HG03045 (cell line): Measurements from ENCODE around the gene LY86.

ENCODE experiments used
- ATAC-seq: cut with Tn5 transposase; IDR thresholded peaks from one replicate; pipeline ENCODE4 v1.9.1; 2021; ENCODE audit warnings: mild to moderate bottlenecking, moderate library complexity; ENCODE audit not compliant: unreplicated experiment

The LY86 gene

DNA sequence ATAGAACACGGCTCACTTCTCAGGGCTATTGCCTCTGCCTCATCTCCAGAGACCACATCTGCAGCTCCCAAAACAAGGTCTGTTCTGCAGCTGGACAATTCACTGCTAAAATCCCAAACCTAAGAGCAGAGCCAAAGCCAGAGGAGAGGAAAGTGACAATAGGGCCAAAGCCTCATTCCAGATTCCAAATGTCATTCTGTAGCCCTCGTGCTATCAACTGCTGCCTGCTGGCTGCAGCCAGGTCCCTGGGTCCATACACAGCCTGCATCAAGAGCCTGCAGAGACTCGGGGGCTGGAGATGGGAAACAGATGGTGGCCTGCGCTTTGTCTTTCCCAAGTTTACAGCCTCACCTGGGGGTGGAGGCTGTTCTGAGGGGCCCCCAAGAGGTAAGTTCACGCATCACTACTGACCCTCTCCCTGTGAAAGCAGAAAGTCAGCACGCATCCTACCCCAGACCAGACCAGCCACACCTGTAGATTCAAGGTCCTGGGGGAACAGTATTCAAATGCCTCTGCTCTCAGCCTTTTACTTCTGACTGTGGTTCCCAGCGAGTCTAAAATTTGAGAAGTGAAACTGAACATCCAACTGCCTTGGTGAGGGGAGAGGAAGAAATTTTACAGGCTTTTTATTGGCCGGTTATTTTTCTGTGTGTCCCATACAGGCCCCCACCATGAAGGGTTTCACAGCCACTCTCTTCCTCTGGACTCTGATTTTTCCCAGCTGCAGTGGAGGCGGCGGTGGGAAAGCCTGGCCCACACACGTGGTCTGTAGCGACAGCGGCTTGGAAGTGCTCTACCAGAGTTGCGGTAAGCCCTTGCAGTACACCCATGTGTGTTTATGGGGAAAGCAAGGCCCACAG is at the start of gene LY86:
TSS of gene LY86 (plus strand) at position 657 of the 860 bp plus-strand sequence. CDS start at position 672, 15 bp downstream.
- ATAC-seq: peak; percentile 55

DNA sequence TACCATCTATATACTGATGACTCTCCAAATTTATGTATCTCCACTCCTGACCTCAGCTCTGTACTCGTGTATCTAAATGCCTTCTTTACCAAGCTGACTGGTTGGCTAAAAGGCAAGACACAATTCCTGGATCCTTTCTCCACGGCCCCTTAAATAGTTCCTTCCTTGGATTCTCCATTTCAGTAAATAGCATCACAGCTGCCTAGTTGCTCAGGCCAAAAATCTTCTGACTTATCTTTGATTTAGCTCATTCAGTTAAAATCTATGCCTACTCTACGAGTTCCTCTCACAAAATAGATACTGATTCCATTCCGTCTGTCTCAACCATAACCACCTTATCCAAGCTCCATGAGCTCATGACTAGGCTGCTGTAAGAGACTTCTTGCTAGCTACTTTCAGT is 49.5 kb upstream of the LY86 start:
- ATAC-seq: no peak

DNA sequence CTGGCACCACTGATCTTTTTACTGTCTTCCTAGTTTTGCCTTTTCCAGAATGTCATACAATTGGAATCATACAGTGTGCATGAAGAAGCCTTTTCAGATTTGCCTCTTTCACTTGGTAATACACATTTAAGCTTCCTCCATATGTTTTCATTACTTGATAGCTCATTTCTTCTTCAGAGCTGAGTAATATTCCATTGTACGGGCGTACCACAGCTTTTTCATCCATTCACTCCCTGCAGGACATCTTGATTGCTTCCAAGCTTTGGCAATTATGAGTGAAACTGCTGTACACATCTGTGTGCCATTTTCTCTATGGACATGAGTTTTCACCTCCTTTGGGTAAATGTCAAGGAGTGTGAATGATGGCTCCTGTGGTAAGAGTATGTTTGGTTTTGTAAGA is 46.2 kb upstream of the LY86 start:
- ATAC-seq: no peak

DNA sequence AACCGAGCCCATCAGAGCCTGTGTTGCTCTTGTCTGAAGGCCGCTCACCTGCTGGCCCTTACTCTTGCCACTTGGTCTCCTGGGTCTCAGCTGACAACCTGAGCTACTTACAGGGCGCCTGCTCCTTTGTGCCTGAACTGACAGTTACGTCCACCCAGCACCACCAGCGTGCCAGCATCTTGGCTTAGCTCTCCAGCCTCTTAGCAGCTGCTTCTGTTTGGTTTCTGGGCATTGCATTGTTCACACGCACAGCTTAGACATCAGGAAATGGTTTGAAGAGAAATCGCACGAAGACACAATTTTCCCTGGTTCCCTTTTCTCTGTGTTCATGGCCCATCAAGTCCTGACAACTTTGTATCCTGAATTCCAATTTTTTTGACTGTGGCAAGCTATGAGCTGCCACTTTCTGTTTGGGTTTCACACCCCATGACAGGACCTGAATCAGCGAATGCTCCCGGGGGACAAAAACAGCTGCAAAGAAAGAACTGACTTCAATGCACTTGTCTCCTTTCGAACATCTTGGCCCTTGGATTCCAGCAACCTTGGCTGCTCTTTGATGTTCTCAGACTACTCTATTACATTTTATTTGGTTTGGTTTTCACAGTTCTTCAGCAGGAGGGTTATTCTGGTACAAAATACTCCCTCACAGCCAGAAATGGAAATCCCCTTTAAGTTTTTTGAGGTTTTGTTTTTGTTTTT is 45.2 kb upstream of the LY86 start:
- no peak for ATAC-seq

DNA sequence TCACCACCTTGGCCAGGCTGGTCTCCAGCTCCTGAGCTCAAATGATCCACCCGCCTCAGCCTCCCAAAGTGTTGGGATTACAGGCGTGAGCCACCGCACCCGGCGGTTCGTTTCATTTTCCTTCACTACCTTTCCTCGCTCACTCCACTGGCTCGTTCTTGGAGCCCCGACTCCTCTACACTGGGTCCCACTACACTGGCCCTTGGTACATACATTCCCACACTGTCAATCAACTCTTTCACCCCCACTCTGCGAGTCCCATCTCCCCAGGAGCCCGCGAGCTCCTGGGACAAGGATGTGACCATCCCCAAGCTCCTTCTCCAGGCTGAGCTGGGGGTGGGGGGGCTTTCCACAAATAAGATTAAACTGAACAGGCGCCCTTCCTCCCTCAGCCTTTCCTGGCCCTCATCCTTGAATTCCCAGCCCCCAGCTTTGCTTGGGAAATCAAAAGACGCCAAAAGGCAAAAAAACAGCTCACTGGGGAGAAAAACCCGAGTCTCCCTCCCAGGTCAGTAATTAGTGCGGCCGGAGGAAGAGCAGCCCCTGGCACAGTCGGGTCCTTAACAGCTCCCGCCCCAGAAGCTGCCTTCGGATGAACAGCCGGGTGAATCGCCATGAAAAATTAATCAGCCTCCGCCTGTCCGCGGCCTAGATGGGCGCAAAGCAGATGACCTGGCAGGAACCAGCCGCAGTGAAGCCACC is 42.8 kb upstream of the LY86 start:
- ATAC-seq: no peak

DNA sequence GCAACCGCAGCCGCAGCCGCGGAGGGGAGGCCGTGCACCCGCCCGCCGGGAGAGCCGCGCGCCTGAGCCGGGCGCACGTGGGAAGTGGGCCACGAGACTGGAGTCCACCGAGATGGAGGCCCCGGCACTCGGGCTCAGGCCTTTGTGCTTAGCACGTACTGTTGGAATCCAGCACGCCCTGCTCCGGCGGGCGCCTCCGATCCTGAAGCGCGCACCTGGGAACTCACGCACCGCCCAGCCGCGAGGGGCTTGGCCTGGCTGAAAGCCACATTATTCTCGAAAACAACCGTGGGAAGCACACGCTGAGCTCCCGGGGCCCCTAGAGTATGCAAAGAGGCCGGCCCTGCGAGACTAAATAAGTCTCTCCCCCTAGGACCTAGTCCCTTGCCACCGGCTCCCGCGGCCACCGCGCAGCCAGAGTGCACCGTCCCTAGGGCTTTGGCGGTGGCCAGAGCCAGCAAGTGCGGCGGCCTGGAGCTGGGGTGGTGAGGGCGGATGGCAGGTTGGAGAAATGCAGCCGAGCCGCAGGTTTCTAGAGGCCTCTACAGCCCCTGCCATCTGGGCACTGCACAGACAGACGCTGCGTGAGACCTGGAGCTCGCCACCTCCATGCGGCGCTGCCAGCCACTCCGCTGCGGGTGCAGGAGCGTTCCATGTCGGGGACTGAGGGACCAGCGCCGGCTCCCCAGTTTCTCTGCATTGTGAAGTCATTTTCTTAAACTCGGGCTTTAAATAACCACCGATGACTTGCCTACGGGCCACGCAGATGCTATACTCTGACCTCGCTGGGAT is 42.0 kb upstream of the LY86 start:
- peak; percentile 46 for ATAC-seq

DNA sequence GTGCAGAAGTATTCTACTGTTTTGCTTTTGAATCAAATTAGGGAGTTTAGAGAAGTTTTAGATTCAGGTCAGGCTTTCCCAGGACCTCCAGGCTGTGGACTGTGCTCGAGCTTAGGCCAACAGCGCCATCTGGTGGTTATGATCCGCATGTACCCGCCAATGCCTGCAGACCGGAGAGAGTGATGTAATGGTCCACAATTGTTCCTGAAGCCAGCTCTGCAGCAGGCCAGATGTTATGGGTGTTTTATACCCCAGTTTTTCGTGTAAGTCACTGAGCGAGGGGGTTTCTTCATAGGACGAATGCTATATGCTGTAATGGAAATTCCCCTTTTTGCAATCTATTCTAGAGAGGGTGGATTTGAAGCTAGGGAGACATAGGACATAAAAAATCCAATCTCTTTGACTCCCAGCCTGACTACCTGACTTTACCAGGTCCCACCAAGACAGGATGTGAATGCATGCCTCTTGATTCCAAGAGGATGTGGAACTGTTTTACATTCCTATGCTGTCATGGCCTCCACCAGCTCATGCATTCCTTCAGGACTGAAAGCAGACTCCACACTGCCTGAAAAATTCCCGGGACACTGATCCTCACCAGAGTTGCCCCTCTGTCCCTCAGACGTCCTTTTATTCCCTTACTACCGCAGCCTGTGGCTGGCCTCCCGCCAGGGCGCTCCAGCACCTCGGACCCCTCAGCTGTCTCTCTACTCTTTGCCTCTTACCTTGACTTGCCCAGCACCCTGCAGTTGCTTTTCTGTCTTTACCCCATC is 41.2 kb upstream of the LY86 start:
- peak; percentile 90 for ATAC-seq

DNA sequence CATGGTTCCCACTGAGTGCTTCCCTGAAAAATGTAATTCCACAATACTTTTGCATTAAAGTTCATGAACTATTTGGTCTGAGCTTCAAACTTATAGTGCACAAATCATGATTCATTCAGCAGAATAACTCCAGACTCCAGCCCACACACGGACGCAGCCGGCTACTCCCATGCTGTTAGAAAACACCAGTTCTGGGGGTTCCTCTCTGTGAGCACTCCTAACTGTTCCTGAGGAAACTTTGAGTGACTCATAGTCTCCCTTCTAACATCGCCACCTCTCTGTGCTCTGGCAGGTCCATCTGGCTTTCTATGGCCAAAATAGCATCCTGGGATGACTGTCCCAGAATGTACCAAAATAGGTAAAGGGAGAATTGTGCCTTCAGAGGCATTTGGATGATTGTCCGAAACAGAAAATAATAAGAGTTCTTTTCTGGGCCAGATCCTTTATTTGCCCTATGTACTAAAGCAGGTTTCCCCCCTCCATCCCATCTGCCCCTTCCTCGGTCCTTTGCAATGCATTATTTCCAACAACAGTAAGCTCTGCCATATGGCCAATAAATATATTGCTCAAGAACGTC is 32.3 kb upstream of the LY86 start:
- ATAC-seq: no peak

DNA sequence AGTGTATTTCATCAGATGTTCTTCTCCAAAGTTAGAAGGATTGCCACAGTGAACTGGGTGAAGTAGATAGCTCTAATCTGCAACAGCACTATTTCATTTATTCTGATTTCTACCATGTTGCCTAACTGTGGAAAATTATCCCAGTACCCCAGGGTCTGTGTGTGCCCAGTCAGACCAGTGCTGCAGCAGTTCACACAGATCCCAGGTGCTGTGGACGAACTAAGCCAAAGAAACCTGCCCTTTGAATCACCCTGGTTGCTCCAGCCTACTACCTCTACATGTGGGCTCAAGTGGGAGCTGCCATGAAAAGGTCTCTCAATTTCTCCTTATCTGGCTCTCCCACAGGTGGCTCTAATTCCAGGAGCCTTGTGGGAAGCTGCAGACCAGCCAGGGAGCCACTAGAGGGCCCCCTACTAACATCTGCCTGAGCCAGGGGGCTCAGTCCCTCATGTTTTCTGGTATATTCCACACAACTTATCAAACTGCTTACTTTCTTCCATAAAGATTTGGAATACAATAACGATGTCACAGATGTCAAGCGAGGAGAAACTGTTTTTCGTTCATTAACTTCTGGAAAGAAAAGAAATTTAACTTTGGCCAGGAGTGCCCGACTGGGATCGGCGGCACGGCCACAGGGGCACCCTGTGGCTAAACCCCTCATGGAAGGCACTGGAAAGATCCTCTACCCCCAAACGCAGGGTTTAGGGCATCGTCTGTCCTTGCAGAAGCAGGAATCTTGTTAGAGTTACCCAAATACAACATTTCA is 31.6 kb upstream of the LY86 start:
- ATAC-seq: no peak

DNA sequence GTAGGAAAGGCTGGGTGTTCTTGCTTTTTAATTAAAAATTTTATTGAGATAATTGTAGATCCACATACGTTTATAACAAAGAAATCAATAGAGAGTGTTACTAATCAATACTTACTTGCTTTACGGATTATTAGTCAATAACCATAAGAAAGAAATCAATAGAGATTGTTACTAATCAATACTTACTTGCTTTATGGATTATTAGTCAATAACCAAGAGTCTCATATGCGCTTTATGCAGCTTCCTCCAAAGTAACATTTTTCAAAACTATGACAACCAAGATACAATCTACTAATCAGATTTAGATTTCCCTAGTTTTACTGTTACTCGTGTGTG is 31.0 kb upstream of the LY86 start:
- no peak for ATAC-seq

DNA sequence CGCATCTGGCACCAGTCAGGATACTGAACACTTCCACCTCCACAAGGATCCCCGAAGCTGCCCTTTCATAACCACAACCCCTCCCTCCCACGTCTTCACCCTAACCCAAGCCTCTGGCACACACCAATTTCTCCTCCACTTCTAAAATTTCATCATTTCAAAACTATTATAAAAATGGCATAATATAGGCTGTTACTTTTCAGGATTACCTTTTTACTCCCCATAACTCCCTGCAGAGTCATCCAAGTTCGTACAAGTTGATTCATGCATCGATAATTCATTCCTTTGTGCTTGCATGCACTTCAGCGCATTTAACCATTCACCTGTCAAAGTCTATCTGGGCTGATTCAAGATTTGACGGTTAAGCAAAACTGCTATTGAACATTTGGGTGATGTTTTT is 30.6 kb upstream of the LY86 start:
- ATAC-seq: no peak

DNA sequence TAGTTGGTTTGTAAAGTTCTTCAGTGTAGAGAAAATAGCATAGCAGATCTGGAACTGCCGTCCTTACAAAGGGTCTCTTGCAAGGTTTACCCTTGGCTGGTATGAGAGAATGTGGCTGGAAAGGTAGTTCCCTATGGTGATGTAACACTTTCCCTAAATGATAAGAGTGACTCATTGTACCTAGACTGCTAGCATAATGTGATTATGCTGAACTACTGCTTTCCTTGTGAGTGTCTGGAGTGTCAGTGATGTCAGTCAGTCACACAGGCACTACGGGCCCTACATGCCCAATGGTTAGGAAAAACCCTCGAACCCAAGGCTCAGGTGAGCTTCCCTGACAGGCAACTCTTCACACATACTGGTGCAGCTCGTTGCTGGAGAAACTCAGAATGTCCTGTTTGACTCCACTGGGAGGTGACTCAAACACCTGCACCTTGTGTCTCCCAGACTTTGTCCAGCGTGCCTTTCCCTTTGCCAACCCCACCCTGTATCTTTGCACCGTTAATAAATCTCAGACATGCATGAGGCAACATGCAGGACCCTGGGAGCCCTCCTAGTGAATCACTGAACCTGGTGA is 28.4 kb upstream of the LY86 start:
- ATAC-seq: no peak

DNA sequence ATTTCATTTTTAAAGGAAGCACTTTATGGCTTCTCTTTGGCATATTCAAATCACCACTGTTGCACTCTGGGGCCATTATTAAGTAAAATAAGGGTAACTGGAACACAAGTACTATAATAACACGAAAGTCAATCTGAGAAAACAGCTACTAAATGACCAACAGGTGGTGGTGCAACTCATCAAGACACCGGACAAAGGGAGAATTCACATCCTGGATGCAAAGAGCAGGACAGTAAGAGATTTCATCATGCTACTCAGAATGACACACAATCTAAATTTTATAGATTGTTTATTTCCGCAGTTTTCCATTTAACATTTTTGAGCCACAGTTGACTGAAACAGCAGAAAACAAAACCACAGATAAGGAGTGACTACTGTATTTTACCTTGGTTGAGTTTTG is 27.6 kb upstream of the LY86 start:
- no peak for ATAC-seq

DNA sequence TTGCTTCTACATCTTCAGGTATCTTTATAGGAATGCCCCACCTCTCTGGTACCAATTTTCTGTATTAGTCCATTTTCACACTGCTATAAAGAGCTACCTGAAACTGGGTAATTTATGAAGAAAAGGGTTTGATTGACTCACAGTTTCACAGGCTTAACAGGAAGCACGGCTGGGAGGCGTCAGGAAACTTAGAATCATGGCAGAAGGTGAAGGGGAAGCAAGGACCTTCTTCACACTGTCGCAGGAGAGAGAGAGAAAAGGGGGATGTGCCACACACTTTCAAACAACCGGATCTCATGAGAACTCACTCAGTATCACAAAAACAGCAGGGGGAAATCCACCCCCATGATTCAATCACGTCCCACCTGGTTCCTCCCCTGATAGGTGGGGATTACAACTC is 24.4 kb upstream of the LY86 start:
- no peak for ATAC-seq

DNA sequence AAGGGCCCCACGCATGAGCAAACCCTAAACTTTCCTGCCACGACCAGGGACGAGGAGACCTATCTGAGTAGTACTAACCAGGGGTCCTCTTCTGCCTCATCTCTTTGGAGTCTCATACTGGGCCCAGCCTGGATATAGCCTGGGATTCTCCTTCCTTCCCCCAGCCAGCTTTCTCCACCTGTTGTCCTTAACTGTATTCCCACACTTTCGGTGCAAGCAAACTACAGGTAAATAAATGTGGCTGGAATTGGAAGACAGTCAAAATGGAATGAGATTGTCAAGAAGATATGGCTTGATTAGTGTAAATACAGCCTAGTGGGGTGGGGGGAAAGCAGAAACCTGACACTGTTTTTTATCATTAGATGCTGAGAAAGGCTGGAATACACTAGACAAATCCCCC is 23.5 kb upstream of the LY86 start:
- ATAC-seq: no peak

DNA sequence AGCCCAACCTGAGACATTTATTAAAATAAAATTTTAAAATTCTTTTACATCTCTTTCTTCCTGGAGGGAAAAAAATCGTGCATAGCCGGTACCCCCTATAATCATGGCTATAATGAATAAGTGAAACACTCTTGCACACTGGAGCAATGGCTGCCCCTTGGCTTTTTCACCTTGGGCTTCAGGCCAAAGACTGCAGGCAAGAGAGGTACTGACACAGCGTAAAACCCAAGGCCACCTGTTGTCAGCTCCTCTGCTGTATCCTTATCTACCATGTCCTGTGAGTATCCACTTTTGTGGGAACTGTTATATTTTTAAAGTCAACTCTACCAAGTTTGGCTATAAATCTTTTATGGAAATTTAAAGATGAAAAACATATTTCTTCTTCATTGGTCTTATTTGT is 23.0 kb upstream of the LY86 start:
- no peak for ATAC-seq

DNA sequence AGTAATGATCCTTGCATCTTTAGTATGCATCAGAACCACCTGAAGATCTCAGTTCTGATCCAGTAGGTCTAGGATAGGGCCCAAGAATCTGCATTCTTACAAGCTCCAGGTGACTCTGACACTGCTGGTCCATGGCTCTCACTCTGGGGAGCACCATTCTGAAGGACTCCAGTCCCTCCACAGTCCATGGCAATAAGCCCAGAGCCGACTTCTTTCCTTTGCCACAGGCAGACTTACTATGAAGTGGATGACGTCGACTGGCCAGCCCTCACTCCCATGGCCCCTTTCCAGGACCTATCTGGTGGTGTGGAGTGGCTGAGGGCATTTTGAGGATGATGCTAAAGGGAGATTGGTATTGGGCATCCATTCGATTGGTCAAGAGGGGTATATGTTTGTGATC is 21.8 kb upstream of the LY86 start:
- no peak for ATAC-seq

DNA sequence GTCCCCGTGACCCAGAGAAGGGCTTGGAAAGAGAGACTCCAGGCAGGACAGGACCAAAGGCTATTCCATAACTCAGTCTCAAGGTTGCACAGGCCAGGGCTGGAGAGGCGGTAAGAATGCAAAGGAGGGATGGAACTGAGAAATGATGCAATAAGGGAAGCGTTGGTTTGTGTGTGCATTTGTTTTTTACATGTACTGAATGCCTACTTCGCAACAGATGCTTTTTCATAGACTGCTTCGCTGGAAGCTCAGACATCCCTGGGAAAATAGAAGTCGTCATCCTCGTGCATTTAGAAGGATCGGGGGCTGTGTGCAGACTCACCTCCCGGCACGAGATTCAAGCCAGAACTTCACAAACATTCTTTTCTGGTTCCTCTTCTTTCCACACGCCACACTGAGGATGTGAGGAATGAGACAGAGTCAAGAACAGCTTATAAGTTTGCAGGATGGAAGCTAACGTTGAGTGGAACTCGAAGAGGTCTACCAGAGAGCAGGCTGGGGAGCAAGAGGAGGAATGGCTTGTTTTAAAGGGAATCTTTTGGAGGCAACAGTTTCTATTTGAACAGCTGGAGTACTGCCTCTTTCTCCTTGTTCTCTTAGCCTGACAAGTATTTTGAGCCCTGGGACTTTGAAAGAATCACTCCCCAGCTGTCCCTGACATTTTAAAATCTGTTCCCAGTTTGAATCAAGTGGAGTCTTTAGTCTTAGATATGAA is 19.3 kb upstream of the LY86 start:
- no peak for ATAC-seq
